GM12801 (cell line): Measurements from ENCODE around the gene MKRN1.

ENCODE experiments used
- TF ChIP-seq, protein P1 (sequence below): IDR thresholded peaks from one replicate; pipeline ENCODE4 v1.5.1; 2011; ENCODE audit warnings: control low read depth; ENCODE audit not compliant: insufficient read length; ENCODE audit errors: extremely low read depth

The MKRN1 gene

GRCh38 chr7:140476698-140477261 is 2.5 kb downstream of the MKRN1 start:
- TF ChIP-seq, protein P1, sequence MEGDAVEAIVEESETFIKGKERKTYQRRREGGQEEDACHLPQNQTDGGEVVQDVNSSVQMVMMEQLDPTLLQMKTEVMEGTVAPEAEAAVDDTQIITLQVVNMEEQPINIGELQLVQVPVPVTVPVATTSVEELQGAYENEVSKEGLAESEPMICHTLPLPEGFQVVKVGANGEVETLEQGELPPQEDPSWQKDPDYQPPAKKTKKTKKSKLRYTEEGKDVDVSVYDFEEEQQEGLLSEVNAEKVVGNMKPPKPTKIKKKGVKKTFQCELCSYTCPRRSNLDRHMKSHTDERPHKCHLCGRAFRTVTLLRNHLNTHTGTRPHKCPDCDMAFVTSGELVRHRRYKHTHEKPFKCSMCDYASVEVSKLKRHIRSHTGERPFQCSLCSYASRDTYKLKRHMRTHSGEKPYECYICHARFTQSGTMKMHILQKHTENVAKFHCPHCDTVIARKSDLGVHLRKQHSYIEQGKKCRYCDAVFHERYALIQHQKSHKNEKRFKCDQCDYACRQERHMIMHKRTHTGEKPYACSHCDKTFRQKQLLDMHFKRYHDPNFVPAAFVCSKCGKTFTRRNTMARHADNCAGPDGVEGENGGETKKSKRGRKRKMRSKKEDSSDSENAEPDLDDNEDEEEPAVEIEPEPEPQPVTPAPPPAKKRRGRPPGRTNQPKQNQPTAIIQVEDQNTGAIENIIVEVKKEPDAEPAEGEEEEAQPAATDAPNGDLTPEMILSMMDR = no peak

DNA sequence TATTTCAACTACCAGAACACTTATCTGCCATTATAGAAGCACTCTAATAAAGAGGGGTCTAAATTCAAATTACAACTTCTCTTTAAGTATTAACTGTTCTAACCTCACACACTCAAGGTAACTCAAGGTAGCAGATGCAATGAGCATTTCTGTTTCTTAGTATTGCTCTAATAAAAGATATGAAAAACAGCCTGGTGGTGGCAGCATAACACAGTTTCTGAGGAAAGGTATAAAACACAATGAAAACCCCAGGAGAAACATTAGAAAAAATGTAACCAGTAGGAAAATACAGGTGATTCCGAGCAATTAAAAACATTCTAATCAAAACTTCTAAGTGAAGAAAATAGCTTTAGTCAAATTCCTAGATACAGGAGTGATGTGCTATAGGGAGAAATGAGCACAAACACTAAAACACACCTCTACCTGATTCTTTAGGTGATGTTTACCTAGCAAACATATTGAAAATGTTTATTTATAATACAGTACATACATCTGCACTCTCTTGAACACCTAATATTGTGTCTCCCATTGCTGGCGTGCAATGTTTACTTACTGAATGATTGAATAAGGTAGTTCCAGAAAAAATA is 3.5 kb downstream of the MKRN1 start:
- TF ChIP-seq, protein P1 = no peak

DNA sequence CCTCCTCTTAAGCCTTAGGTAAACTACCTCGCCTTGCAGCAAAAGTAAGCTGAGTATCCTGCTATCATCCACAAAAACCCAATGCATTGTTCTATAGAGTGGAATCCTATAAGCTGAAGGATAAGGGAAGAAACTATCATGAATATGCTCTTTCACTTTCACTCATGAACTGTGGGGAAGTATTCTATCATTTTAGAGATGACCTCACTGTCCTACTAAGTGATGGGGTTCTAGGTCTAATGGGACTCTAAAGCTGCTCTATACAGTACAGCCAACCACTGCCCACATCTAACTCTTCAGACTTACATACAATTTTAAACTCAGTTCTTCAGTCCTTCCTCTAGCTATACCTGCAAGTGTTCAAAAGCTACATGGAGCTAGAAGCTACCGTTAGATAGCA is 16.2 kb downstream of the MKRN1 start:
- TF ChIP-seq, protein P1 = no peak

- TF ChIP-seq, protein P1 = no peak
These were observed 20.4 kb downstream of the MKRN1 start for GRCh38 chr7:140458916-140459315.

DNA sequence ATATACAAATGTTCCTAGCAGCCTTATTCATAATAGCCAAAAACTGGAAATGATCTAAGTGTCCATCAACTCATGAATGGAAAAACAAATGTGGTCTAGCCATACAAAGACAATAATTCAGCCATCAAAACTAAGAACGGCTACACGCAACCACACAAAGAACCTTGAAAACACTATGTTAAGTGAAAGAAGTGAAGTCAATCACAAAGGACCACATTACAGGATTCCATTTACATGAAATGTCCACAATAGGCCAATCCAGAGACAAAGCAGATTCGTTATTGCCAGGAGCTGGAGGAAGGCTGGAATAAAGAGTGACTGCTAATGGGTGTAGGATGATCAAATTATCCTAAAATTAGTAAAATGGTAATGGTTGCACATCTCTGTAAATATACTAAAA is 21.1 kb downstream of the MKRN1 start:
- TF ChIP-seq, protein P1 = no peak

GRCh38 chr7:140456551-140457051 is 22.7 kb downstream of the MKRN1 start:
- TF ChIP-seq, protein P1 = no peak

DNA sequence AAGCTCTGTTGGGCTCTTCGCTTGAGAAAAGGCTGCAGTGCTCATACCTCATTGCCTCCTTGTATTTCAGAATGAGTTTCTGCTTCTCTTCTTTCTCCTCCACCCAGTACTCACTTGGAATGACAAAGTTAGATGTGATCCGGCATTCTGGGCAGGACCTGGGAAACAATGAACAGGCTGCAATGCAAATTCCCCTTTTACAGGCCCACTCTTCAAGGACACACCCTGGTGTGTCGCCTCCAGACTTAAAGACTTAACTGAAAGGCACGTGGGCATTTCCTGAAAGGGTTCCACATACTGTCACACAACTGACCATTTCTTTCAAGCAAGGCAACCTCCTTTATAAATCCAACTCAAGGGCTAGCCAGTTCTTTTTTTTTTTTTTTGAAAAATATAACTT is 23.6 kb downstream of the MKRN1 start:
- TF ChIP-seq, protein P1 = no peak

GRCh38 chr7:140454657-140455015 is 24.7 kb downstream of the MKRN1 start:
- TF ChIP-seq, protein P1 = no peak
